SU-DHL-6 (cell line): ENCODE measurements around the gene BOLA3.
"Not testable (repeated sequence)": the region's sequence is repeated elsewhere in the genome, so short reads cannot be mapped to it uniquely, and the experiment has no call there.

Experiments used
- H2AFZ ChIP-seq: fragments of 200-600 bp; sonication (generic); 2 replicates; pipeline ENCODE4 v1.6.1; 2014; ENCODE audit warnings: low read depth, mild to moderate bottlenecking, moderate library complexity, mixed read lengths, antibody characterized with exemption, low read length; ENCODE audit not compliant: severe bottlenecking
- H3F3A ChIP-seq: fragments of 200-600 bp; shearing (Covaris generic); 2 replicates; pipeline ENCODE4 v1.6.0; 2016; ENCODE audit warnings: antibody characterized with exemption, mild to moderate bottlenecking; ENCODE audit not compliant: insufficient read depth
- H3K27ac ChIP-seq: fragments of 200-600 bp; sonication (generic); 2 replicates; pipeline ENCODE4 v1.5.1; 2016; ENCODE audit warnings: low read depth, mild to moderate bottlenecking, low read length, moderate library complexity, mixed read lengths
- H3K27me3 ChIP-seq: fragments of 200-600 bp; sonication (generic), shearing (Covaris generic); 2 replicates; pipeline ENCODE4 v1.6.0; 2014; ENCODE audit warnings: mild to moderate bottlenecking, low read length
- H3K36me3 ChIP-seq: fragments of 200-600 bp; sonication (generic); 2 replicates; pipeline ENCODE4 v1.6.1; 2014; ENCODE audit warnings: mild to moderate bottlenecking, low read length, mixed read lengths
- H3K4me2 ChIP-seq: fragments of 300-600, 200-600 bp; shearing (Covaris generic), sonication (generic); 2 replicates; pipeline ENCODE4 v1.6.0; 2014; ENCODE audit warnings: low read length, low read depth, mild to moderate bottlenecking; ENCODE audit not compliant: poor library complexity, severe bottlenecking
- H3K4me3 ChIP-seq: fragments of 200-600 bp; sonication (generic); 2 replicates; pipeline ENCODE4 v1.5.1; 2014; ENCODE audit warnings: antibody characterized with exemption, low read length, mild to moderate bottlenecking, mixed read lengths; ENCODE audit not compliant: insufficient read depth, poor library complexity, severe bottlenecking
- H3K79me2 ChIP-seq: fragments of 200-600 bp; sonication (generic); 2 replicates; pipeline ENCODE4 v1.6.1; 2014; ENCODE audit warnings: mild to moderate bottlenecking, low read length, moderate library complexity; ENCODE audit not compliant: insufficient read depth
- H3K9ac ChIP-seq: fragments of 200-600 bp; sonication (generic); 2 replicates; pipeline ENCODE4 v1.7.0; 2014; ENCODE audit warnings: mild to moderate bottlenecking, low read length
- H3K9me2 ChIP-seq: fragments of 200-600 bp; sonication (generic); replicated peaks from 2 replicates; pipeline ENCODE4 v1.6.1; 2014; ENCODE audit warnings: low read length; ENCODE audit not compliant: insufficient read depth
- H3K9me3 ChIP-seq: fragments of 200-600 bp; sonication (generic); 2 replicates; pipeline ENCODE4 v1.6.1; 2014; ENCODE audit warnings: low read length, mixed read lengths; ENCODE audit not compliant: insufficient read depth
- H4K20me1 ChIP-seq: fragments of 200-600 bp; sonication (generic); 2 replicates; pipeline ENCODE4 v1.6.1; 2014; ENCODE audit warnings: low read depth, mild to moderate bottlenecking, antibody characterized with exemption, low read length, moderate library complexity, mixed read lengths
- EZH2phosphoT487 ChIP-seq: fragments of 200-600 bp; sonication (generic), shearing (Covaris generic); conservative IDR thresholded peaks from 2 replicates; pipeline ENCODE4 v1.6.1; 2018; ENCODE audit warnings: mild to moderate bottlenecking, antibody characterized with exemption, low read length, moderate library complexity, mixed read lengths
- TF ChIP-seq, protein P1 (sequence below): fragments of 200-600 bp; sonication (generic); IDR thresholded peaks from one replicate; pipeline ENCODE4 v1.5.1; 2017; ENCODE audit warnings: antibody characterized with exemption, mild to moderate bottlenecking, low read length, moderate library complexity; ENCODE audit not compliant: insufficient read depth, poor library complexity, severe bottlenecking

BOLA3 gene

GRCh38 chr2:74191596-74192380 lies 44.1 kb upstream of the BOLA3 start:
- Histone ChIP-seq H2AFZ (no peak overlapping the region), H3K36me3 (no peaks in the 10 kb centered on the region), H3K9ac (no peak overlapping the region), H3K9me2 (no peaks in the 10 kb centered on the region), H3K27me3 (no peaks in the 10 kb centered on the region), H3K79me2 (no peaks in the 10 kb centered on the region), H3K27ac (no peak overlapping the region), H4K20me1 (no peaks in the 10 kb centered on the region), H3K4me2 (no peak overlapping the region), H3F3A (peaks cover 3% of the 10 kb centered on the region; the same call in 1 of the 2 replicates), H3K4me3 (no peak overlapping the region), H3K9me3 (no peaks in the 10 kb centered on the region)
- TF ChIP-seq, protein P1, sequence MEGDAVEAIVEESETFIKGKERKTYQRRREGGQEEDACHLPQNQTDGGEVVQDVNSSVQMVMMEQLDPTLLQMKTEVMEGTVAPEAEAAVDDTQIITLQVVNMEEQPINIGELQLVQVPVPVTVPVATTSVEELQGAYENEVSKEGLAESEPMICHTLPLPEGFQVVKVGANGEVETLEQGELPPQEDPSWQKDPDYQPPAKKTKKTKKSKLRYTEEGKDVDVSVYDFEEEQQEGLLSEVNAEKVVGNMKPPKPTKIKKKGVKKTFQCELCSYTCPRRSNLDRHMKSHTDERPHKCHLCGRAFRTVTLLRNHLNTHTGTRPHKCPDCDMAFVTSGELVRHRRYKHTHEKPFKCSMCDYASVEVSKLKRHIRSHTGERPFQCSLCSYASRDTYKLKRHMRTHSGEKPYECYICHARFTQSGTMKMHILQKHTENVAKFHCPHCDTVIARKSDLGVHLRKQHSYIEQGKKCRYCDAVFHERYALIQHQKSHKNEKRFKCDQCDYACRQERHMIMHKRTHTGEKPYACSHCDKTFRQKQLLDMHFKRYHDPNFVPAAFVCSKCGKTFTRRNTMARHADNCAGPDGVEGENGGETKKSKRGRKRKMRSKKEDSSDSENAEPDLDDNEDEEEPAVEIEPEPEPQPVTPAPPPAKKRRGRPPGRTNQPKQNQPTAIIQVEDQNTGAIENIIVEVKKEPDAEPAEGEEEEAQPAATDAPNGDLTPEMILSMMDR = no peak
- TF ChIP-seq EZH2phosphoT487 = no peak

DNA sequence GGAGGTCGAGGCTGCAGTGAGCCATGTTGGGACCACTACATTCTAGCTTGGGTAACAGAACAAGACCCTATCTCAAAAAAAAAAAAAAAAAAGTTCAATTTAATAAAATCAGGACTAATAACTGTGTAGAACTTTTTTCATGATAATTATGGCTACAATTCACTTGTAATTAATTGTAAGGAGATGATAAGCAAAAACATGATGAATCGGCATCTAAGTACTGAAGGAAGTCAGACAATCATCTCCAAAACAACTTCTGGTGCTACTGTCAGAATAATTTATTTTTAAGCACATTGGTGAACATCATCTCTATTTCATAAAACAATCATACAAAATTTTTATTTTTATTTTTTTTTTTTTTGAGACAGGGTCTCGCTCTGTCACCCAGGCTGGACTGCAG lies 41.0 kb upstream of the BOLA3 start:
- no peak for TF ChIP-seq EZH2phosphoT487
- TF ChIP-seq, protein P1 = no peak
- H3K79me2 ChIP-seq = no peaks in the 10 kb centered on the region
- no peak overlapping the region for H2AFZ ChIP-seq

GRCh38 chr2:74188018-74188601 lies 40.4 kb upstream of the BOLA3 start:
- no peaks in the 10 kb centered on the region for H3K27me3 ChIP-seq
- H3K79me2 ChIP-seq = no peaks in the 10 kb centered on the region
- no peak for TF ChIP-seq EZH2phosphoT487
- TF ChIP-seq, protein P1 = no peak
- H3K9me2 ChIP-seq = no peaks in the 10 kb centered on the region
- H3K9me3 ChIP-seq = no peaks in the 10 kb centered on the region
- H3F3A ChIP-seq = peaks cover 14% of the 10 kb centered on the region
- no peak overlapping the region for H3K4me3 ChIP-seq
- no peak overlapping the region for H2AFZ ChIP-seq
- no peak overlapping the region for H3K4me2 ChIP-seq
- no peak overlapping the region for H3K9ac ChIP-seq
- no peaks in the 10 kb centered on the region for H4K20me1 ChIP-seq
- no peak overlapping the region for H3K27ac ChIP-seq
- H3K36me3 ChIP-seq = no peaks in the 10 kb centered on the region

More for the DNA sequence above, 41.0 kb upstream of the BOLA3 start:
- Histone ChIP-seq H3K36me3 (no peaks in the 10 kb centered on the region), H3F3A (peaks cover 10% of the 10 kb centered on the region), H3K9ac (no peak overlapping the region), H3K27ac (no peak overlapping the region), H3K9me2 (no peaks in the 10 kb centered on the region), H3K4me2 (no peak overlapping the region), H3K4me3 (no peak overlapping the region), H4K20me1 (no peaks in the 10 kb centered on the region), H3K9me3 (no peaks in the 10 kb centered on the region), H3K27me3 (no peaks in the 10 kb centered on the region)

DNA sequence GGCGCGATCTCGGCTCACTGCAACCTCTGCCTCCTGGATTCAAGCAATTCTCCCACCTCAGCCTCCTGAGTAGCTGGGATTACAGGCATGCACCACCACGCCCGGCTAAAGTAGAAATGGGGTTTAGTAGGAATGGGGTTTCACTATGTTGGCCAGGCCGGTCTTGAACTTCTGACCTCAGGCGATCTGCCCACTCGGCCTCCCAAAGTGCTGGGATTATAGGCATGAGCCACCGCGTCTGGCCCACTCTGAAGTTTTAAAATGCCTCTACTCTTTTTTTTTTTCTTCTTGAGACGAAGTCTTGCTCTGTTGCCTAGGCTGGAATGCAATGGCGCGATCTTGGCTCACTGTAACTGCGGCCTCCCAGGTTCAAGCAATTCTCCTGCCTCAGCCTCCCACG lies 39.0 kb upstream of the BOLA3 start:
- H3K27me3 ChIP-seq, H3K79me2 ChIP-seq, H3K9me2 ChIP-seq, H3K4me2 ChIP-seq, H3K27ac ChIP-seq, H3K4me3 ChIP-seq, H3K9ac ChIP-seq, H2AFZ ChIP-seq, H4K20me1 ChIP-seq, H3K9me3 ChIP-seq, H3K36me3 ChIP-seq: not testable (repeated sequence)
- H3F3A ChIP-seq = peaks cover 19% of the 10 kb centered on the region
